Measurements from ENCODE around the gene ENTREP1.

ENTREP1 gene

DNA sequence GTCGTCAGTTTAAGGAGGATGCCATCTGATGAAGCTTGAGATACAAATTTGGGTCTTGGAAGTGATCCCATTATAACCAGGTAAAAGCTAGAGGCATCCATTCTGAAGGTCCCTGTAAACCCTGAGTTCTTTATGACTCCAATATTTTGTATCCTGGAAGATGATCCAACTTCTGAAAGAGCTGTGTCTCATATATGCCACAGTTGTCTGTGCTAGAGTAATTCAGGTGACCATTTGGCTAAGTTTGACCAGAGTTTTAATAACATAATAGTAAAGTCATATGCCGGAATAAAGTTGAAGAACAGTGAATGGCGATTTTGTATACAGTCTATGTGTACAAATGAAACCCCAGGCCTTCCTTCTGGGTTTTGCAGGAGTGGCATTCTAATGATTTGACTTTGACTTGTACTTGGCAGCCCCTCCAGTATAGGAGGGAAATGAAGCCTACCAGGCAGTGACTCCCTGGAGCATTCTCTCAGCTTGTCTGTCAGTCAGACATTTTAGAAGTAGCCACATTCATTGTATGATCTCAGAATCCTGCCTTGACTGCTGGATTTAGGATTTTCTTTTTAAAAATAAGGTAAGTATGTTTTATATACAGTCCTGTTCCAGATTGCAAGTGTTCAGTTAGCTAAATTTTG, 39.6 kb downstream of the ENTREP1 start:
- Histone ChIP-seq H2BK12ac (ENCODE audit: low read length in 2 of 2) (no peak overlapping the region), H4K8ac (ENCODE audit: low read length) (no peak overlapping the region), H3K4me3 (ENCODE audit: insufficient read depth in 1 of 2, low read depth in 1 of 2, low read length in 2 of 2) (no peak overlapping the region), H3K4me1 (ENCODE audit: control insufficient read depth, insufficient read depth, low read depth, low read length) (peaks cover 4% of the 10 kb centered on the region), H3K9me3 (ENCODE audit: control insufficient read depth, low read length) (no peaks in the 10 kb centered on the region), H3K27me3 (ENCODE audit: control insufficient read depth in 1 of 2, insufficient read depth in 1 of 2, low read length in 2 of 2) (peaks cover 0 to 7% of the 10 kb centered on the region in 2 experiments), H3K9ac (ENCODE audit: low read length) (no peak overlapping the region), H3K14ac (ENCODE audit: low read length in 2 of 2) (no peak overlapping the region), H2BK5ac (ENCODE audit: low read depth, low read length, poor library complexity, severe bottlenecking) (no peak overlapping the region), H2AFZ (ENCODE audit: low read depth, low read length) (no peak overlapping the region), H4K91ac (ENCODE audit: low read length) (no peak overlapping the region), H3K27ac (ENCODE audit: low read length, poor library complexity, severe bottlenecking) (no peak overlapping the region), H3K4ac (ENCODE audit: low read depth in 1 of 2, low read length in 2 of 2) (no peak overlapping the region), H2BK120ac (ENCODE audit: low read depth, low read length) (no peak overlapping the region), H3K36me3 (ENCODE audit: control insufficient read depth in 1 of 2, insufficient read depth in 2 of 2, low read depth in 1 of 2, low read length in 2 of 2) (no peaks in the 10 kb centered on the region), H3K4me2 (ENCODE audit: low read length, poor library complexity, severe bottlenecking) (no peak overlapping the region), H2BK15ac (ENCODE audit: low read depth, poor library complexity, severe bottlenecking) (no peak overlapping the region), H2AK5ac (ENCODE audit: low read length, severe bottlenecking) (no peak overlapping the region), H3K79me1 (replicated peaks; ENCODE audit: low read length, poor library complexity, severe bottlenecking) (no peaks in the 10 kb centered on the region), H3K18ac (ENCODE audit: low read depth in 1 of 2, low read length in 2 of 2) (no peak overlapping the region), H3K23ac (ENCODE audit: low read length in 2 of 2) (no peak overlapping the region)
- WGBS: 96% methylated on average over 3 of the region's 3 CpGs
- no peak for DNase-seq

DNA sequence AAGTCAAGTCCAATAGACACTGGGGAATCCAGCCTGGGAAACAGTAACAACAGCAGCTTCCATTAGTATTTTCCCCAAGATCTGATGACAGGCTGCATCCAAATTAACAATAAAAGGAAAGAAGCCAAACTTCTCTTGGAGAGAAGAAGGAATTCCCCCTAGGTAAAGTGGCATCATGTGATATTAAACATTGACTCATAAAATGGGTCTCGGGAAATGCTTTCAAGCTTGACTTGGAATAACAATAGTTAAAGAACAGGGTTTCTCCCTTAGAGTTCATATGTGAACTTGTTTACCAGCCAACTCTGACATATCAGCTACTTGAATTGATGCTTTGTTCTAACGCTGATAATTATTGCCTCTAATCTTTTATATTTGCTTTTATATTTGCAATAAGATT, 45.4 kb downstream of the ENTREP1 start:
- Histone ChIP-seq H3K4me2 (ENCODE audit: low read length, poor library complexity, severe bottlenecking) (no peak overlapping the region), H2BK15ac (ENCODE audit: low read depth, poor library complexity, severe bottlenecking) (no peak overlapping the region), H3K9me3 (ENCODE audit: control insufficient read depth, low read length) (no peaks in the 10 kb centered on the region), H3K4ac (ENCODE audit: low read depth in 1 of 2, low read length in 2 of 2) (no peak overlapping the region), H4K8ac (ENCODE audit: low read length) (no peak overlapping the region), H3K27me3 (ENCODE audit: control insufficient read depth in 1 of 2, insufficient read depth in 1 of 2, low read length in 2 of 2) (peaks cover 0 to 7% of the 10 kb centered on the region in 2 experiments), H3K23ac (ENCODE audit: low read length in 2 of 2) (no peak overlapping the region), H3K18ac (ENCODE audit: low read depth in 1 of 2, low read length in 2 of 2) (no peak overlapping the region), H2BK12ac (ENCODE audit: low read length in 2 of 2) (no peak overlapping the region), H2AK5ac (ENCODE audit: low read length, severe bottlenecking) (no peak overlapping the region), H2BK120ac (ENCODE audit: low read depth, low read length) (no peak overlapping the region), H3K14ac (ENCODE audit: low read length in 2 of 2) (no peak overlapping the region), H2BK5ac (ENCODE audit: low read depth, low read length, poor library complexity, severe bottlenecking) (no peak overlapping the region), H2AFZ (ENCODE audit: low read depth, low read length) (no peak overlapping the region), H4K91ac (ENCODE audit: low read length) (no peak overlapping the region), H3K9ac (ENCODE audit: low read length) (no peak overlapping the region), H3K36me3 (ENCODE audit: control insufficient read depth in 1 of 2, insufficient read depth in 2 of 2, low read depth in 1 of 2, low read length in 2 of 2) (no peaks in the 10 kb centered on the region), H3K4me1 (ENCODE audit: control insufficient read depth, insufficient read depth, low read depth, low read length) (no peaks in the 10 kb centered on the region), H3K79me1 (replicated peaks; ENCODE audit: low read length, poor library complexity, severe bottlenecking) (no peaks in the 10 kb centered on the region), H3K4me3 (ENCODE audit: insufficient read depth in 1 of 2, low read depth in 1 of 2, low read length in 2 of 2) (no peak overlapping the region), H3K27ac (ENCODE audit: low read length, poor library complexity, severe bottlenecking) (no peak overlapping the region)
- no peak for DNase-seq
- 100% methylated on average over 1 of the region's 2 CpGs for WGBS

DNA sequence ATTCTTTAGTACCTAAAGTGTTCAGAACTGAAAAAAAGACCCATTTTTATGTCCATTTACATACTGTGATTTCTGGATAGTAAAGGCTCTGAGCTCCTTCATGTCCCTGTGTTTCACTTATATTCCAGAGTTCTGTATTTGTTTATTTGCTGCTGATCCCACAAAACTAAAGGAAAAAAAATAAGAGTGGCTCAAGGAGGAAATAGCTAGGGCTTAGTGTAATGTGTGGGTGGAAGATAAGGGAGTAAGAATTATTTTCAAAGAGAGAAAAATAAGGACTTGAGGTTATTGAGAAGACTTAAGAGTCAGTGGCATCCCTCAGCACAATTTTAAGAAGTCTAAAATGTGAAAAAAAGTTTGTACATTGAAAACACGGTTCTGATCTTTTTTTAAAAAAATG, 46.0 kb downstream of the ENTREP1 start:
- DNase-seq: no peak
- Histone ChIP-seq H3K4ac (ENCODE audit: low read depth in 1 of 2, low read length in 2 of 2) (no peak overlapping the region), H2BK12ac (ENCODE audit: low read length in 2 of 2) (no peak overlapping the region), H2BK5ac (ENCODE audit: low read depth, low read length, poor library complexity, severe bottlenecking) (no peak overlapping the region), H3K79me1 (replicated peaks; ENCODE audit: low read length, poor library complexity, severe bottlenecking) (no peaks in the 10 kb centered on the region), H3K27ac (ENCODE audit: low read length, poor library complexity, severe bottlenecking) (no peak overlapping the region), H4K91ac (ENCODE audit: low read length) (no peak overlapping the region), H3K4me1 (ENCODE audit: control insufficient read depth, insufficient read depth, low read depth, low read length) (no peaks in the 10 kb centered on the region), H3K36me3 (ENCODE audit: control insufficient read depth in 1 of 2, insufficient read depth in 2 of 2, low read depth in 1 of 2, low read length in 2 of 2) (no peaks in the 10 kb centered on the region), H3K23ac (ENCODE audit: low read length in 2 of 2) (no peak overlapping the region), H2AFZ (ENCODE audit: low read depth, low read length) (no peak overlapping the region), H3K18ac (ENCODE audit: low read depth in 1 of 2, low read length in 2 of 2) (no peak overlapping the region), H3K27me3 (ENCODE audit: control insufficient read depth in 1 of 2, insufficient read depth in 1 of 2, low read length in 2 of 2) (peaks cover 0 to 7% of the 10 kb centered on the region in 2 experiments), H3K9me3 (ENCODE audit: control insufficient read depth, low read length) (no peaks in the 10 kb centered on the region), H3K9ac (ENCODE audit: low read length) (no peak overlapping the region), H3K4me2 (ENCODE audit: low read length, poor library complexity, severe bottlenecking) (no peak overlapping the region), H3K4me3 (ENCODE audit: insufficient read depth in 1 of 2, low read depth in 1 of 2, low read length in 2 of 2) (no peak overlapping the region), H3K14ac (ENCODE audit: low read length in 2 of 2) (no peak overlapping the region), H2BK120ac (ENCODE audit: low read depth, low read length) (no peak overlapping the region), H4K8ac (ENCODE audit: low read length) (no peak overlapping the region), H2AK5ac (ENCODE audit: low read length, severe bottlenecking) (no peak overlapping the region), H2BK15ac (ENCODE audit: low read depth, poor library complexity, severe bottlenecking) (no peak overlapping the region)
- 91% methylated on average over 1 of the region's 1 CpG for WGBS

DNA sequence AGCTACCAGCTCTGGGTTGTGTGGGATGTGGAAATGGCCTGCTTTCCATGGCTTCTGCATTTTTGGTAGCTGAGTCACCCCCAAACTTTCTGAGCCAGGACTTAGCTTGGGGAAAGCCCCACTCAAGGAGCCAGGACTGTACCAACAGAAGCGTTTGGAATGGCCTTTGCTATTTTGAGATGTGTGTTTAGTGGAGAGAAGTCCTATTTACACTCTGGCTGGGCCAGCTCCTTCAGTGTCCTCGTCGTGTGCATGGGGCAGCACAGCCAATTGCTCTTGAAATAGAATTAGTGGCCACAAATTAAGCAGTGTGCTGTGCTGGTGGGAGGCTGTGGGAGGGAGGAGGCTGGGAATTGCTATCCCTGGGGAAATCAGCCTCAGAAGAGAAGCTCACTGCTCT, 51.6 kb downstream of the ENTREP1 start:
- peak; percentile 76 for DNase-seq
- no peaks in the 10 kb centered on the region for H3K79me1 ChIP-seq (replicated peaks; ENCODE audit: low read length, poor library complexity, severe bottlenecking)
- no peak overlapping the region for H4K91ac ChIP-seq (ENCODE audit: low read length)
- peaks cover 10% of the 10 kb centered on the region for H3K4me1 ChIP-seq (ENCODE audit: control insufficient read depth, insufficient read depth, low read depth, low read length)
- peak overlapping the region in 1 of 2 experiments; percentile 61 for H3K18ac ChIP-seq (ENCODE audit: low read depth in 1 of 2, low read length in 2 of 2)
- H3K36me3 ChIP-seq (ENCODE audit: control insufficient read depth in 1 of 2, insufficient read depth in 2 of 2, low read depth in 1 of 2, low read length in 2 of 2): no peaks in the 10 kb centered on the region
- H3K27ac ChIP-seq (ENCODE audit: low read length, poor library complexity, severe bottlenecking): peak overlapping the region; percentile 47
- H3K9me3 ChIP-seq (ENCODE audit: control insufficient read depth, low read length): no peaks in the 10 kb centered on the region
- H2BK120ac ChIP-seq (ENCODE audit: low read depth, low read length): no peak overlapping the region
- WGBS: 19% methylated on average over 3 of the region's 3 CpGs
- H2BK12ac ChIP-seq (ENCODE audit: low read length in 2 of 2): no peak overlapping the region
- no peak overlapping the region for H3K4me2 ChIP-seq (ENCODE audit: low read length, poor library complexity, severe bottlenecking)
- no peak overlapping the region for H2BK15ac ChIP-seq (ENCODE audit: low read depth, poor library complexity, severe bottlenecking)
- H2AK5ac ChIP-seq (ENCODE audit: low read length, severe bottlenecking): no peak overlapping the region
- H3K27me3 ChIP-seq (ENCODE audit: control insufficient read depth in 1 of 2, insufficient read depth in 1 of 2, low read length in 2 of 2): peaks cover 0 to 2% of the 10 kb centered on the region in 2 experiments
- H3K23ac ChIP-seq (ENCODE audit: low read length in 2 of 2): no peak overlapping the region
- no peak overlapping the region for H3K4ac ChIP-seq (ENCODE audit: low read depth in 1 of 2, low read length in 2 of 2)
- H2BK5ac ChIP-seq (ENCODE audit: low read depth, low read length, poor library complexity, severe bottlenecking): no peak overlapping the region
- peak overlapping the region in 1 of 2 experiments; percentile 57 for H3K4me3 ChIP-seq (ENCODE audit: insufficient read depth in 1 of 2, low read depth in 1 of 2, low read length in 2 of 2)
- H3K14ac ChIP-seq (ENCODE audit: low read length in 2 of 2): peak overlapping the region in 1 of 2 experiments; percentile 84
- H3K9ac ChIP-seq (ENCODE audit: low read length): peak overlapping the region; percentile 38
- H2AFZ ChIP-seq (ENCODE audit: low read depth, low read length): no peak overlapping the region
- H4K8ac ChIP-seq (ENCODE audit: low read length): no peak overlapping the region

Measured in mesenchymal stem cell (in vitro differentiated cells and primary cell).